Measurements from ENCODE around the gene PCF11.
"Not testable (repeated sequence)": the region's sequence is repeated elsewhere in the genome, so short reads cannot be mapped to it uniquely, and the experiment has no call there.

PCF11 gene, protein sequence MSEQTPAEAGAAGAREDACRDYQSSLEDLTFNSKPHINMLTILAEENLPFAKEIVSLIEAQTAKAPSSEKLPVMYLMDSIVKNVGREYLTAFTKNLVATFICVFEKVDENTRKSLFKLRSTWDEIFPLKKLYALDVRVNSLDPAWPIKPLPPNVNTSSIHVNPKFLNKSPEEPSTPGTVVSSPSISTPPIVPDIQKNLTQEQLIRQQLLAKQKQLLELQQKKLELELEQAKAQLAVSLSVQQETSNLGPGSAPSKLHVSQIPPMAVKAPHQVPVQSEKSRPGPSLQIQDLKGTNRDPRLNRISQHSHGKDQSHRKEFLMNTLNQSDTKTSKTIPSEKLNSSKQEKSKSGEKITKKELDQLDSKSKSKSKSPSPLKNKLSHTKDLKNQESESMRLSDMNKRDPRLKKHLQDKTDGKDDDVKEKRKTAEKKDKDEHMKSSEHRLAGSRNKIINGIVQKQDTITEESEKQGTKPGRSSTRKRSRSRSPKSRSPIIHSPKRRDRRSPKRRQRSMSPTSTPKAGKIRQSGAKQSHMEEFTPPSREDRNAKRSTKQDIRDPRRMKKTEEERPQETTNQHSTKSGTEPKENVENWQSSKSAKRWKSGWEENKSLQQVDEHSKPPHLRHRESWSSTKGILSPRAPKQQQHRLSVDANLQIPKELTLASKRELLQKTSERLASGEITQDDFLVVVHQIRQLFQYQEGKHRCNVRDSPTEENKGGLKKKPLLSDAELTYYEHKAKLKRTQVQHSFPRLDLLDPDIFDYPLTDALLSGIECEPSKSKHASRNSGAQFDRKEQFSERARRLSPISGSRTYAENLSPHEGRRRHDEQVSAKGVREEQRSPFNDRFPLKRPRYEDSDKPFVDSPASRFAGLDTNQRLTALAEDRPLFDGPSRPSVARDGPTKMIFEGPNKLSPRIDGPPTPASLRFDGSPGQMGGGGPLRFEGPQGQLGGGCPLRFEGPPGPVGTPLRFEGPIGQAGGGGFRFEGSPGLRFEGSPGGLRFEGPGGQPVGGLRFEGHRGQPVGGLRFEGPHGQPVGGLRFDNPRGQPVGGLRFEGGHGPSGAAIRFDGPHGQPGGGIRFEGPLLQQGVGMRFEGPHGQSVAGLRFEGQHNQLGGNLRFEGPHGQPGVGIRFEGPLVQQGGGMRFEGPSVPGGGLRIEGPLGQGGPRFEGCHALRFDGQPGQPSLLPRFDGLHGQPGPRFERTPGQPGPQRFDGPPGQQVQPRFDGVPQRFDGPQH (N-terminal part only)

DNA sequence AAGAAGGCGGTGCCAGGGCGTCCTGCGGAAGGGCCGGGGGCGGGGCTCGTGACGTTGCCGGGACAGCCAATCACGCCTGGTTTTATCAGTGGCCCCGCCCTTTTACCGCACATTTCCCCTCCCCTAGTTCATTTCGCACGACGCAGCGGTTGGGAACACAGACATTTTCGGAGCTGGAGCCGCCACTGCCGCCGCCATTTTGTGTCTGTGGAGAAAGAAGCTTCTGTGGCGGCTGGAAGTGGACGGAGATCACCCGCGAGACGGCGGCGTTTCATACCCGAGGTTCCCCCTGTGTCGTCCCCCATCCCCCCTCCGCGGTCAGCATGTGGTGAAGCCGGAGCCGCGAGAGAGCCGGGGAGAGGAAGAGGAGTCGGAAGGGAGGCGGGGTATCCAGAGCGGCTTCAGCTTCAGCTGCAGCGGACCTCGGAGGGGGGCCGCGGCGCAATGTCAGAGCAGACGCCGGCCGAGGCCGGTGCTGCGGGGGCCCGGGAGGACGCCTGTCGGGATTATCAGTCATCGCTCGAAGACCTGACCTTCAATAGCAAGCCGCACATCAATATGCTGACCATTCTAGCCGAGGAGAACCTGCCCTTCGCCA is at the start of gene PCF11:
PCF11 (plus strand) TSS at position 136 of the 598 bp plus-strand sequence; CDS start at position 445, 309 bp downstream.
- DNase-seq (ENCODE audit: low spot score), result no peak

DNA sequence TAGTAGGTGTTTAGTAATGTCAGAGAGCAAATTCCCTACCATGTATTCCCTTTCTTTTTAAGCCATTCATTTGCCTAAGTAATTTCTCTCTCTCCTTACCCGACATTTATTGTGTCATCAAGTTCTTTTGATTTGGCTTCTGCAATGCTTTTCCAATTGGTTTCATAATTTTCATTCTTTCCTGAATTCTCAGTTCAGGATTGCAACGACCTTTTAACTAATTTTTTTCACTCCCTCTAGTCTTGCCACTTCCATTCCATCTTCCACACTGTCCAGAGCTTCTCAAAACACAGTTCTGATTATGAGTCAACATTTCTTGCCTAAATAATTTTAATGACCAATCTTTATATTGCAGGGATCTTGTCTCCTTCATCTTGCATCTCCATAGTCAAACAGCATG is 44.0 kb upstream of the PCF11 start:
- no peak for DNase-seq (ENCODE audit: low spot score)

DNA sequence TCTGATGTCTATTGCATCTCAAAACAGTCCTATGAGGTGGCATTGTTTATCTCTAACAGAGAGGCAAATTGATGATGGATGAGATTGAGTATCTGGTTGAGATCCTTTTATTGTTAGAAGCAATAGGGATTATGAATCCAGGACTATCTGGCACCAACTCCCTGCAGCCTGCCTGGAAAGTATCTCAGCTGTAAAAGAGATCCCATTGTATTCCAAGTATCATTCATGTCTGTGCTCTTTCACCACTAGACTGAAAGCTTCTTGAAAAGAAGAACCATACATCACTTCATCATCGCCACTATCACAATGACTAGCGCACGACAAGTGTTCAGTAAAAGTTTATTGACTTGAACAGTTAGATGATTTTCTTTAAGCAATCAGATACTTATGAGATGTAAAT is 41.9 kb upstream of the PCF11 start:
- no peak for DNase-seq (ENCODE audit: low spot score)

DNA sequence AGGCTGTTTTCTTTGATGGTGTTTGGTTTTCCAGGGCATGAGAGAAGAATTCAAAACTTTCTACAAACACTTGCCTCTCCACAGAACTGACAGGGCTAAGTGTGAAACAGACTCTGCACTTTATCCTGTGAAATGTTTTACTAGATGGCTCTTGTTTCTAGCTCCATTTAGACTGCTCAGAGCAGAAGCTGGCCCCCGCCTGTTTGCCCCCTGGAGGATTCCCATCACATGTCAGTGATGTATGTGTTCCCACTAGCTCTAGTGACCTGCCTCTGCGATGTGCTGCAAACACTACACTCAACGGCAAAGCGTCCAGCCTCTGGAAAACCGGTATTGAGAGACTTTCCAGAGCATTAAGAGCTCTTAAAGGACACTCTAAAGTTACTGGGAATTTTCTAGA is 41.4 kb upstream of the PCF11 start:
- DNase-seq (ENCODE audit: low spot score), result no peak

DNA sequence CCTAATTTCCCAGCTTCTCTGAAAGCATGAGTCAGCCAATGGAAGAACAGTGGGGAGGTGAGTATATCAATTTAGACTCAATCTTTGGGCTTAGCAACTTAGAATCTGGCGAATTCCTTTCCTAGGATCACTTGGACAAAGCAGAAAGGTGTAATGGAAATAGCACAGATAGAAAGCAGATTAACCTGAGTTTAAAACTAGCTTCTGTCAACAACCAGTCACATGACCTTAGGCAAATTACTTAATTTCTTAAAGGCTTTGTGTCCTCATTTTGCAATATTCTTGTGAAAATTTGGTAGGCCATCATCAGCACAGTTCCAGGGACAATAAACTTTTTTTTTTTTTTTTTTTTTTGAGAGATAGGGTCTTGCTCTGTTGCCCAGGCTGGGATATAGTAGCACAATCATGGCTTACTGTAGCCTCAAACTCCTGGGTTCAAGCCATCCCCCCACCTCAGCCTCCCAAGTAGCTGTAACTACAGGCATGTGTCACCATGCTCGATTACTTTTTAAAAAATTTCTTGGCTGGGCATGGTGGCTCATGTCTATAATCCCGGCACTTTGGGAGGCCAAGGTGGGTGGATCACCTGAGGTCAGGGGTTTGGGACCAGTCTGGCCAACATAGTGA is 40.8 kb upstream of the PCF11 start:
- no peak for DNase-seq (ENCODE audit: low spot score)

DNA sequence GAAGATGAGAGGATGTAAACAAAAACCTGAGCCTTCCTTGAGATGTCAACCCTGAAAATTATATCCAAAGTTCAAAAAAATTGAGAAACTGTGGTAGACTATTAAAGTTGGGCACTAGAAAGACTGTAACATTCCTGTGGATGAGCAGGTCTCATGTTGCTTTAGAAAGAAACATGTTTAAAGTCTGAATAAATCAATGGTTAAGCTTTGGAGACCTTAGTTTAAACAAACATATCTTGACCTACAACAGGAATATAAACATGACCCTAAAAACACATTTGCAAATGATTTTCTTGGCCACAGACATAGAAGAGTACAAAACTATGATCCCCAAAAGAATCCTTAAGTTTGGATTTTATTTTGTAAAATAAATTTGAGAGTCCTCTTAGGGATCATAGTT is 38.1 kb upstream of the PCF11 start:
- DNase-seq (ENCODE audit: low spot score), result no peak

DNA sequence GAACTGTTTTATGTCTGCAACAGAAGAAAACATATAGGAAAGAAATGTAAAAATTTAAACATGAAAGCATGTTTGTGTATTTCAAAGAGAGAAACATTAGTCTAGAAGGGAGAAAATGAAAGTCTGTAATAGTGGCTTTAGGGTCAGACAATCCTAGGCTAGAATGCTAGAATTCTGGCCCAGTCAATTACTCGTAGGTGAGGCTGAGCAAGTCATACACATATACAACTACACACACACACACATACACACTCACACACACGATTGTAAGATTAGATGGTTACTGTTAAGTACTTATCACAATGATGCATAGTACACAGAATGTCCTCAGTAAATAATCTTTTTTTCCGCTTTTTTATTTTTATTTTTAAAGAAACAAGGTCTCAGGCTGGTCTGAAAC is 37.7 kb upstream of the PCF11 start:
- DNase-seq (ENCODE audit: low spot score), result no peak

DNA sequence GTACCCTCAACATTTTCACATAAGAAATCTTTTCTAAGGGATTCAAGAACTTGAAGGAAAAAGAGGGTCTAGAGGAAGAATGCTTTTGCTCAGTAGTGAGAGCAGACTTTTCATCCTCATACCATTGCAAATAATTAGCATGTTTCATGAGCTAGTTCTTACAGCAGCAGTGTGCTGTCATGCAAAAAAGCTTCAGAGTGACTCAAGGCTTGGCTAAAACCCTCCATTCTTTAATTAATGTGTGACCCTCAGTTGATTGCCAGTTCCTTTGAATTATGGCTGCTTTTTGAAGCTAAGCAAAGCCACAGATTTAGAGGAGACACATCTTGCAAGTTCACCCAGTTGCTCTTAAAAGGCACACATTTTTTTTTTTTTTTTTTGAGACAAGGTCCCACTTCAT is 36.6 kb upstream of the PCF11 start:
- no peak for DNase-seq (ENCODE audit: low spot score)

DNA sequence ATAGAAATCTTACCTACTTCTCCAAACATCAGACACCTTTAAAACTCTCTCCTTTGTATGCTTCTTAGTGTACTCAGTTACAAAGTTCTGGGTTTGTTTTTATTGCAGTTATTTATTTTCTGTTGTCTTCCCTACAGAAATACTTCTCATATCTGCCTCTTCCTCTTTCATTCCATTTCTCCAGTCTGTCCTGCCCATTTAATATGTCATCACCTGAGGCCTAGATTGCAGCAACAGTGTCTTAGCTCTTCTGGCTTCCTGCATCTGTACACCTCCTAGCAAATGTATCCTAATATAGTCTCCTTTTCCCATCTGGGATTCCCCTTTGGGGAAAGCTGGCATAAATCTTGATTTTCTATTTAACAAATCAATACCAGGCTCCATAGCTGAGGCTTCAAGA is 34.9 kb upstream of the PCF11 start:
- no peak for DNase-seq (ENCODE audit: low spot score)

DNA sequence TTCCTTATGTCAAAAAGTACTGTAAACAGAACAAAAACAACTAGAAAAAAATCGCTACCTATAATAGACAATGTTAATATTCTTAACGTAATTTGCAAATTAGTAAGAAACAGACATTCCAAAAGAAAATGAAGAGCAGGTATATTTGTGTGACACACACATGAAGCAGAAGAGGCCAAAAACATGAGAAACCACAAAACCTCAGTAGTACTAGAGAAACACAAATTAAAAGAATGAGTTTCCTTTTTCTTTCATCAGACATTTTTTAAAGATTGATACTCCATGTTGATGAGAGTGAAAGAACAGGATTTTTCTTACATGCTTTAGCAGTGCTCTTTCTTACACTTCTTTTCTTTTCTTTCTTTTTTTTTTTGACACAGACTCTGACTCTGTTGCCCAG is 34.2 kb upstream of the PCF11 start:
- no peak for DNase-seq (ENCODE audit: low spot score)

DNA sequence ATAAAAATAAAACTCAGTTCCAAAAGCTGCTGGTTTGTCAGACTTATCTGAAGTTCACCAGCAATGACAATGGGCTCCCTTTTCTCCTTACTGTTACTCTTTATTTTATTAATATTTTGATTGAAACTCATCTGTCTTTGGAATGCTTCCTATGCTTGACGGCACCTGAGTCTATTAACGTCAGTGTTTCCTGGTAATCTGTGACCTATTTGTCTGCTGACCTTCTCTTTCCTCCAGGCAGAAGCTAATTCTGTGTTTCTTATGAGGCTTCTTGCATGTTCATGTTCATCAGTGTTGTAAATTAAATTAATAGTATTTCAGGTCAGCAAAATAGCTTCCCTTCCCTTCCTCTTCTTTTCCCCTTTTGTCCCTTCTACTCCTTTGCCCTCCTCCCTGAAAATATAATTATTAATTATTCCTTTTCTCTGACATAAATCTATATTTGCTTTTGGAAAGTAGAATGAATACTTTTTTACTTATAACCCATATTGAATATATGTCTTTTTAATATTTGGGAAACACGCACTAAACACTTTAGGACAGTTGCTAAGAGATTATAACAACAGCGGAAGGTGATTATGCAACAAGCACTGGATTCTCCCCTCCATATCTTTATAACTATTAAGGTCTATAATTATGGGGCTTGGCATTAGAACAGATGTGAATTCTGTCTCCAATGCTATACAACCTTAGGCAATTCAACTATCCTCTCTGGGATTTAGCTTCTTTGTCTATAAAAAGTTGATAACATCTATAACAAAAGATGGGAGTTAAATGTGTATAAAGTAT is 32.1 kb upstream of the PCF11 start:
- DNase-seq (ENCODE audit: low spot score), result no peak

DNA sequence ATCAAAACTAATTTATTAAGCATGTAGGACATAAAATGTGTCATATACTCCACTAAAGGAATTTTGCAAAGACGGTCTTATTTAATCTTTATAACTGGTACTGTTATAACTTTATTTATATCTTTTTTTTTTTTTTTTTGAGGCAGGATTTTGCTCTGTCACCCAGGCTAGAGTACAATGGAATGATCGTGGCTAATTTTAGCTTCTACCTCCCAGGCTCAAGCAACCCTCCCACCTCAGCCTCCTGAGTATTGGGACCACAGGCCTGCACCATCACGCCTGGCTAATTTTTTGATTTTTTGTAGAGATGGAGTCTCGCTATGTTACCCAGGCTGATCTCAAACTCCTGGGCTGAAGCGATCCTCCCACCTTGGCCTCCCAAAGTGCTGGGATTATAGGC is 31.4 kb upstream of the PCF11 start:
- DNase-seq (ENCODE audit: low spot score), result no peak

DNA sequence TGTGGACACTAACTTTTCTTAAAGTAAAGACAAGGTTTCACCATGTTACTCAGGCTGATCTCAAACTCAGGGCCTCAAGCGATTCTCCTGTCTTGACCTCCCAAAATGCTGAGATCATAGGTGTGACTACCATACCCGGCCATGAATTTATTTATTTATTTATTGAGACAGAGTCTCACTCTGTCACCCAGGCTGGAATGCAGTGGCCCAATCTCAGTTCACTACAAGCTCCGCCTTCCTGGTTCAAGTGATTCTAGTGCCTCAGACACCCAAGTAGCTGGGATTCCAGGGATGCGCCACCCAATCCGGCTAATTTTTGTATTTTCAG is 29.7 kb upstream of the PCF11 start:
- no peak for DNase-seq (ENCODE audit: low spot score)

DNA sequence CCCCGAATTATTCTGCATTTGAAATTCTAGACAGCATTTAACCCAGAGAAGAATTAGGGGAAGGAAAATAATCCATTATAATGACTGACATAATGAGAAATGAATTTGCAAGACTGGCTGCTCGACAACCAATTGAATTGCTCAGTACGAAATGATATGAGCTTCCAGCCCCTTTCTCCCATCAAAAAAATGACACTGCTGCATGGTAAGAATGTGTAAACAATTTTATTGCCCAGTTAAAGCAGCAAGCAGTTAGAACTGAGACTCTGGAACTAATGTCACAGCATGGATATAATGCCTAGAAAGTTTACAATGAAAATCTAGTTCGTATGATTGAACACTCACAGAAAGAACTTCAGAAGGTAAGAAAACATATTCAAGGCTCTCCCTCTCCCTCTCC is 24.7 kb upstream of the PCF11 start:
- no peak for DNase-seq (ENCODE audit: low spot score)

DNA sequence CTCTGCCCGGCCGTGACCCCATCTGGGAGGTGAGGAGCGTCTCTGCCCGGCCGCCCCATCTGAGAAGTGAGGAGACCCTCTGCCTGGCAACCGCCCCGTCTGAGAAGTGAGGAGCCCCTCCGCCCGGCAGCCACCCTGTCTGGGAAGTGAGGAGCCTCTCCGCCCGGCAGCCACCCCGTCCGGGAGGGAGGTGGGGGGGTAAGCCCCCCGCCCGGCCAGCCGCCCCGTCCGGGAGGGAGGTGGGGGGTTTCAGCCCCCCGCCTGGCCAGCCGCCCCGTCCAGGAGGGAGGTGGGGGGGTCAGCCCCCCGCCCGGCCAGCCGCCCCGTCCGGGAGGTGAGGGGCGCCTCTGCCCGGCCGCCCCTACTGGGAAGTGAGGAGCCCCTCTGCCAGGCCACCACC is 23.7 kb upstream of the PCF11 start:
- not testable (repeated sequence) for DNase-seq (ENCODE audit: low spot score)

DNA sequence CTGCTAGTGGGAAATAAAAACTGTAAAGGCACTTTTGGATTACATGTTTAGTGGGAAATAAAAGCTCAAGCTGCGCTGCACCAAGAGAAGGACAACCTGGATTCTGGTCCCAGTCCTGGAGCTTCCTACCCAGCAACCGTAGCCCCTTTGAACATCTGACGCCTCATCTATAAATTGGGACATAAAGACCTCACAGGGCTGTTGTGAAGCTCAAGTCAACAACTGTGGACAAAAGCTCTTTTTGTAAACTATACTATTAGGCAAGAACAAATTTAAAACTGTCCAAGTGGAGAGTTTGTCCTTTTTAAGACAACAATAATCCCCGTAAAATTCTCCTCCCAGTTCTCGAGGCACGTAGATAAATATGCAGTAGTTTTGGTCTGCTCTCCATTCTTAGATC is 17.6 kb upstream of the PCF11 start:
- DNase-seq (ENCODE audit: low spot score), result no peak

DNA sequence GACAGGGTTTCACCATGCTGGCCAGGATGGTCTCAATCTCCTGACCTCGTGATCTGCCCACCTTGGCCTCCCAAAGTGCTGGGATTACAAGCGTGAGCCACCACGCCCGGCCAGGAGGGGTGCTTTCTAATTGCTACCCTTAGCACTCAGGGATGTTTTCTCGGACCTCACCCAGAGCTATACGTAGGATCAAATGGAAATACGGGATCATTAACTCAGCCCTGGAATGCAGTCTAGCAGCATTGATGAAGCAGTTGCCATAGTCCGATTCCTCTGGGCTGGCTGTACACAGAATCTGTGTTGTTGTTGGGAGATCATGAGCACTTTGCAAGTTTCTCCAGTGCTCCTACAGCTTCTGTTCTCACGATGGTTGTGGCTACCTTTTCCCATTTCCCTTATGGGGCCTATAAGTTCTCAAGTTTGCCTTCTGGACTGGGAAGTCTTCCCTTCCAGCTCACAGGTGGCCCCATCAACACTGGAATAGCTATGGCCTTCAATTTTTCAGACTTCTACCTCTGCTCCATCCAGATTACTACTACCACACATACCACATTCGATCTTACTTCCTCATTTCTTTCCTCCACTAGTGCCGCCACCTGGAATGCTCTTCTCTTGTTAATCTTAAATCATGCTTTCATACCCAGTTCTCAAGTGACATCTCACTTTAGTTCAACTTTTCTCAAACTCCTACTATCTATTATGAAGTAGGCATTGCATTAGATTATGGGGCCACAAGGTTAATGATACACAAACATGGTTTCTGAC is 16.1 kb upstream of the PCF11 start:
- DNase-seq (ENCODE audit: low spot score), result no peak

DNA sequence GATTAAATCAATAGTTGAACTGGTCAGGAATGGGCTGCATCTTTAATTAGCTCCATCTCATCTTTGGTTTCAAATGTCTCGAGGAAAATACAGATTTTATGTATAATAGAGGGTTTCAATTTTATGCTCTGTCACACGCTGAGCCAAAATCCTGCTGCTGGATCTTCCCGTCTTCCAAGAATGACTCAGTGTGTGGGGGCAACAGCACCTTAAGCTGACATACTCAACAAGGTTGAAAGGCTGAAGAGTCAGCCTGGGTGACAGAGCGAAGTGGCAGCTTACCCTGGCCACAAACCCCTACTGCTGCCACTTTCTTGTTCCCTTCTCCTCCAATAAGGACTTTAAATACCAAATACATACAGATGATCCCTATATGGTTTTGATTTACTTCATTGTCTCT is 9.0 kb upstream of the PCF11 start:
- no peak for DNase-seq (ENCODE audit: low spot score)

DNA sequence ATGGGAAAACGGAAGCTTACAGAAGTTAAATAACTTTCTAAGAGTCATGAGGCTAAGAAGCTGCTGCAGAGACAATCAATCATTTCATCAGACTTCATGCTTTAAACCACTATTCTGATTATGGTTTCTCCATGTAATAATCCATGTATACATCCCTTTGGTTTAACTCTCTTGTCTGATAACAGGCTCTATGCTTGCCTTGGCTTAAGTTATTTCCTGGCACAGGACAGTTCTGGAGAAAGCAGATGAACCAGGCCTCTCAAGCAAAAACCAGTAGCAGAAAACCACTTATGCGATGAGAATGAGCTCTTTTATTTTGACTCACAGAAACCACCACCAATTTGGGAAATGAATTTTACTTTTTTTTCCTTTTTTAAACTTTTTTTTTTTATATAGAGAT is 6.5 kb upstream of the PCF11 start:
- DNase-seq (ENCODE audit: low spot score), result no peak

DNA sequence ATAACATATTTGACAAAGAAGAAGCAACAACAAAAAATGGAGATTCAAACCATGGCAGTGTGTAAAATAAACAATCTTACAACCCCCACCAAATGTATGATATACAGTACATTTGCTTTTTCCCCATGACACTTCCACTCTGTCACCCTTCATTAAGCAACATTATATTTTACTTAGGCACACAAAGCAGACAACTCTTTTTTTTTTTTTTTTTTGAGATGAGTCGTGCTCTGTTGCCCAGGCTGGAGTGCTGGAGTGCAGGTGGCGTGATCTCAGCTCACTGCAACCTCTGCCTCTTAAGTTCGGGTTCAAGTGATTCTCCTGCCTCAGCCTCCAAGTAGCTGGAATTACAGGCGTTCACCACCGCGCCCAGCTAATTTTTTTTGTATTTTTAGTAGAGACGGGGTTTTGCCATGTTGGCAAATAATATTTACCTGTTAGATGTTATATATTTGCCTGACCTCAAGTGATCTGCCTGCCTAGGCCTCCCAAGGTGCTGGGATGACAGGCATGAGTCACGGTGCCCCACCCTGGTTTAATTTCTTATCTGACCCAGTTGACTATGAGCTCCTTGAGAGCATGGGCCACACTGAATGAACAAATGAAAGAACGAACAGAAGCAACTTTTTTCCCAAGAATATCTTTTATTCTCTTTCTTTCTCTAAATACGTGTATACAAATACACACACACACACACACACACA is 5.5 kb upstream of the PCF11 start:
- DNase-seq (ENCODE audit: low spot score), result no peak
